HFF-Myc (cell line): ENCODE measurements around the gene OTP.

Source experiments
- DNase-seq: peaks from one replicate; pipeline ENCODE4 v3.0.0-alpha.2; 2011; ENCODE audit warnings: low read depth; ENCODE audit errors: extremely low read depth
- H3K4me3 ChIP-seq: replicated peaks from 2 replicates; pipeline ENCODE4 v1.5.1; 2011; ENCODE audit warnings: low read depth, mild to moderate bottlenecking, control low read depth, low read length
- CTCF ChIP-seq: IDR thresholded peaks from 2 replicates; pipeline ENCODE4 v1.5.1; 2012; ENCODE audit warnings: mild to moderate bottlenecking, low read depth, low read length, control low read depth; ENCODE audit errors: missing control alignments

OTP gene

GRCh38 chr5:77635067-77635916 is 3.2 kb downstream of the OTP start:
- no peak for TF ChIP-seq CTCF
- no peak for DNase-seq

GRCh38 chr5:77633709-77634108 is 4.8 kb downstream of the OTP start:
- no peak overlapping the region for H3K4me3 ChIP-seq
- no peak for DNase-seq
- no peak for TF ChIP-seq CTCF

More at GRCh38 chr5:77635067-77635916, 3.2 kb downstream of the OTP start:
- H3K4me3 ChIP-seq: no peak overlapping the region

- DNase-seq: no peak
- no peak for TF ChIP-seq CTCF
- H3K4me3 ChIP-seq: no peak overlapping the region
Measured at GRCh38 chr5:77633207-77633675, 5.3 kb downstream of the OTP start.

GRCh38 chr5:77632526-77633206 is 5.8 kb downstream of the OTP start:
- DNase-seq: no peak
- H3K4me3 ChIP-seq: no peak overlapping the region
- no peak for TF ChIP-seq CTCF

- H3K4me3 ChIP-seq: no peak overlapping the region; the same call in 1 of the 2 replicates
- DNase-seq: no peak
- no peak for TF ChIP-seq CTCF
Measured at GRCh38 chr5:77630114-77630680, 8.3 kb downstream of the OTP start.

- H3K4me3 ChIP-seq: no peak overlapping the region
- no peak for DNase-seq
- no peak for TF ChIP-seq CTCF
Measured at GRCh38 chr5:77629509-77630113, 8.9 kb downstream of the OTP start.
